HG03342 (cell line): ENCODE data around the gene NGF.
"Not testable (repeated sequence)": the region's sequence is repeated elsewhere in the genome, so short reads cannot be mapped to it uniquely, and the experiment has no call there.

Source experiments
- ATAC-seq: cut with Tn5 transposase; IDR thresholded peaks from one replicate; pipeline ENCODE4 v1.9.1; 2021; ENCODE audit warnings: mild to moderate bottlenecking, moderate library complexity; ENCODE audit not compliant: unreplicated experiment

NGF gene

GRCh38 chr1:115310581-115311473 lies 27.2 kb downstream of the NGF start:
- ATAC-seq, result no peak

GRCh38 chr1:115309504-115309903 lies 28.5 kb downstream of the NGF start:
- ATAC-seq, result not testable (repeated sequence)

- no peak for ATAC-seq
These were observed 29.1 kb downstream of the NGF start for GRCh38 chr1:115308969-115309368.

GRCh38 chr1:115307661-115308060 lies 30.4 kb downstream of the NGF start:
- no peak for ATAC-seq

- no peak for ATAC-seq
These were observed 31.9 kb downstream of the NGF start for GRCh38 chr1:115306146-115306545.

- no peak for ATAC-seq
These were observed 34.7 kb downstream of the NGF start for GRCh38 chr1:115303364-115303763.

GRCh38 chr1:115302390-115302961 lies 35.6 kb downstream of the NGF start:
- ATAC-seq, result no peak

GRCh38 chr1:115301438-115302020 lies 36.5 kb downstream of the NGF start:
- no peak for ATAC-seq

GRCh38 chr1:115300087-115300876 lies 37.8 kb downstream of the NGF start:
- ATAC-seq, result no peak

- ATAC-seq, result no peak
These were observed 38.8 kb downstream of the NGF start for GRCh38 chr1:115299266-115299665.

- peak; percentile 84 for ATAC-seq
These were observed 41.1 kb downstream of the NGF start for GRCh38 chr1:115296981-115297380.

GRCh38 chr1:115295904-115296696 lies 41.9 kb downstream of the NGF start:
- ATAC-seq, result no peak

GRCh38 chr1:115293899-115294298 lies 44.1 kb downstream of the NGF start:
- no peak for ATAC-seq

- no peak for ATAC-seq
These were observed 45.0 kb downstream of the NGF start for GRCh38 chr1:115293006-115293405.

GRCh38 chr1:115291741-115292140 lies 46.3 kb downstream of the NGF start:
- no peak for ATAC-seq

GRCh38 chr1:115289940-115290339 lies 48.1 kb downstream of the NGF start:
- ATAC-seq, result no peak

- no peak for ATAC-seq
These were observed 49.4 kb downstream of the NGF start for GRCh38 chr1:115288591-115289198.

GRCh38 chr1:115286431-115287205 lies 51.4 kb downstream of the NGF start:
- ATAC-seq, result no peak

- no peak for ATAC-seq
These were observed 53.8 kb downstream of the NGF start for GRCh38 chr1:115284209-115284608.
